ENCODE data around the gene DIDO1.

Gene DIDO1

GRCh38 chr20:62926229-62927127 lies at the start of gene DIDO1:
DIDO1 (minus strand) TSS chr20:62926505.
- peak; percentile 93 for DNase-seq (ENCODE audit: low spot score)

- DNase-seq (ENCODE audit: low spot score) = no peak
These were observed 49.0 kb upstream of the DIDO1 start for GRCh38 chr20:62975251-62975760.

GRCh38 chr20:62972845-62973745 lies 46.8 kb upstream of the DIDO1 start:
- no peak for DNase-seq (ENCODE audit: low spot score)

GRCh38 chr20:62971950-62972844 lies 45.9 kb upstream of the DIDO1 start:
- peak; percentile 81 for DNase-seq (ENCODE audit: low spot score)

GRCh38 chr20:62971211-62971949 lies 45.1 kb upstream of the DIDO1 start:
- DNase-seq (ENCODE audit: low spot score) = no peak

GRCh38 chr20:62970307-62971210 lies 44.3 kb upstream of the DIDO1 start:
- DNase-seq (ENCODE audit: low spot score) = no peak

- DNase-seq (ENCODE audit: low spot score) = no peak
These were observed 43.6 kb upstream of the DIDO1 start for GRCh38 chr20:62969939-62970306.

GRCh38 chr20:62969179-62969760 lies 43.0 kb upstream of the DIDO1 start:
- no peak for DNase-seq (ENCODE audit: low spot score)

- no peak for DNase-seq (ENCODE audit: low spot score)
These were observed 42.3 kb upstream of the DIDO1 start for GRCh38 chr20:62968378-62969178.

- DNase-seq (ENCODE audit: low spot score) = no peak
These were observed 41.5 kb upstream of the DIDO1 start for GRCh38 chr20:62967628-62968351.

- no peak for DNase-seq (ENCODE audit: low spot score)
These were observed 40.8 kb upstream of the DIDO1 start for GRCh38 chr20:62967149-62967501.

GRCh38 chr20:62966212-62967148 lies 40.2 kb upstream of the DIDO1 start:
- DNase-seq (ENCODE audit: low spot score) = no peak

- no peak for DNase-seq (ENCODE audit: low spot score)
These were observed 39.1 kb upstream of the DIDO1 start for GRCh38 chr20:62965363-62965771.

- DNase-seq (ENCODE audit: low spot score) = no peak
These were observed 38.4 kb upstream of the DIDO1 start for GRCh38 chr20:62964700-62965099.

- no peak for DNase-seq (ENCODE audit: low spot score)
These were observed 37.5 kb upstream of the DIDO1 start for GRCh38 chr20:62963614-62964397.

All from CD4-positive, alpha-beta T cell treated with Interleukin-6 at 100 ng/mL for 8 hours (primary cell).